Breast epithelium (tissue), 4 donors: ENCODE measurements around the gene DUSP22. TPM values are rescaled to one million over a fixed set of nuclear protein-coding genes. Genes with fewer than 3 reads are reported as not detected.

Source experiments
- DNase-seq, 2 donors: peaks; one replicate each; pipeline ENCODE4 v3.0.0-alpha.2; 2019; ENCODE audit warnings: low spot score in 2 of 2
- H3K27ac ChIP-seq, 2 donors: fragments of 200-600 bp; sonication (generic) in 1 of 2; one replicate each; pipeline ENCODE4 v1.5.1; 2016 to 2019; ENCODE audit warnings: mild to moderate bottlenecking in 1 of 2
- H3K27me3 ChIP-seq, 2 donors: fragments of 200-600 bp; sonication (generic) in 1 of 2; one replicate each; pipeline versions ENCODE4 v1.5.1 to v1.6.0; 2017 to 2019; ENCODE audit warnings: control low read depth in 1 of 2, mild to moderate bottlenecking in 1 of 2
- H3K36me3 ChIP-seq: fragments of 200-600 bp; one replicate; pipeline ENCODE4 v1.5.1; 2019
- H3K4me1 ChIP-seq, 2 donors: fragments of 200-600 bp; sonication (generic); one replicate each; pipeline ENCODE4 v1.5.1; 2016 to 2019; ENCODE audit warnings: control low read depth in 1 of 2
- H3K4me3 ChIP-seq, 3 donors: fragments of 200-600 bp; sonication (generic); 1 replicate in 2 of 3; 2 replicates in 1 of 3; pipeline ENCODE4 v1.5.1; 2016 to 2019; ENCODE audit warnings: mild to moderate bottlenecking in 3 of 3, moderate library complexity in 2 of 3
- H3K9me3 ChIP-seq, 2 donors: fragments of 200-600 bp; sonication (generic) in 1 of 2; one replicate each; pipeline ENCODE4 v1.5.1; 2016 to 2019; ENCODE audit warnings: control low read depth in 1 of 2
- POLR2A ChIP-seq: fragments of 450-650 bp; IDR thresholded peaks from one replicate; pipeline ENCODE4 v1.6.1; 2016; ENCODE audit warnings: antibody characterized with exemption, mild to moderate bottlenecking, moderate library complexity
- POLR2AphosphoS5 ChIP-seq, 3 donors: sonication (generic); formaldehyde crosslinking; IDR thresholded peaks; one replicate each; pipeline ENCODE4 v1.6.1; 2017; ENCODE audit warnings: antibody characterized with exemption in 3 of 3
- intact Hi-C: fragments of 100-400 bp; cut with DNase I; formaldehyde crosslinking; loops from one replicate; pipeline ENCODE4 v1.15.1; 2023; ENCODE audit warnings: low total_unique reads
- total RNA-seq, 3 donors: library from RNA; depleted of rRNA; stranded (reverse); fragments of >200 nt; gene quantifications; one replicate each; pipeline ENCODE4 v1.1.0, GENCODE V29; 2016
- TF ChIP-seq, protein P1 (sequence below), 3 donors: fragments of 450-650 bp; IDR thresholded peaks; one replicate each; pipeline ENCODE4 v1.5.1; 2016 to 2017; ENCODE audit warnings: antibody characterized with exemption in 3 of 3, mild to moderate bottlenecking in 3 of 3, moderate library complexity in 3 of 3

DUSP22 gene
- total RNA-seq, 3 donors from 2014 or later: 55.6 to 81.9 (median 59.0) TPM

- H3K36me3 ChIP-seq: no peaks in the 10 kb centered on the region
- H3K27ac ChIP-seq: no peak overlapping the region
- DNase-seq: no peak
- H3K27me3 ChIP-seq: no peaks in the 10 kb centered on the region
- TF ChIP-seq, protein P1, sequence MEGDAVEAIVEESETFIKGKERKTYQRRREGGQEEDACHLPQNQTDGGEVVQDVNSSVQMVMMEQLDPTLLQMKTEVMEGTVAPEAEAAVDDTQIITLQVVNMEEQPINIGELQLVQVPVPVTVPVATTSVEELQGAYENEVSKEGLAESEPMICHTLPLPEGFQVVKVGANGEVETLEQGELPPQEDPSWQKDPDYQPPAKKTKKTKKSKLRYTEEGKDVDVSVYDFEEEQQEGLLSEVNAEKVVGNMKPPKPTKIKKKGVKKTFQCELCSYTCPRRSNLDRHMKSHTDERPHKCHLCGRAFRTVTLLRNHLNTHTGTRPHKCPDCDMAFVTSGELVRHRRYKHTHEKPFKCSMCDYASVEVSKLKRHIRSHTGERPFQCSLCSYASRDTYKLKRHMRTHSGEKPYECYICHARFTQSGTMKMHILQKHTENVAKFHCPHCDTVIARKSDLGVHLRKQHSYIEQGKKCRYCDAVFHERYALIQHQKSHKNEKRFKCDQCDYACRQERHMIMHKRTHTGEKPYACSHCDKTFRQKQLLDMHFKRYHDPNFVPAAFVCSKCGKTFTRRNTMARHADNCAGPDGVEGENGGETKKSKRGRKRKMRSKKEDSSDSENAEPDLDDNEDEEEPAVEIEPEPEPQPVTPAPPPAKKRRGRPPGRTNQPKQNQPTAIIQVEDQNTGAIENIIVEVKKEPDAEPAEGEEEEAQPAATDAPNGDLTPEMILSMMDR (IDR thresholded peaks at IDR 0.05): no peak
- TF ChIP-seq POLR2A: no peak
- TF ChIP-seq POLR2AphosphoS5 (IDR thresholded peaks at IDR 0.05): no peak
- intact Hi-C loops: no loop called here
- no peak overlapping the region for H3K4me3 ChIP-seq
- H3K9me3 ChIP-seq: no peaks in the 10 kb centered on the region
- H3K4me1 ChIP-seq: no peaks in the 10 kb centered on the region
These were observed 2.6 kb downstream of the DUSP22 start for GRCh38 chr6:294656-295565.

GRCh38 chr6:296151-297122 is 4.2 kb downstream of the DUSP22 start:
- H3K27ac ChIP-seq: peak overlapping the region; percentile 38 to 49
- no peaks in the 10 kb centered on the region for H3K9me3 ChIP-seq
- H3K4me3 ChIP-seq: no peak overlapping the region
- no peaks in the 10 kb centered on the region for H3K36me3 ChIP-seq
- H3K27me3 ChIP-seq: no peaks in the 10 kb centered on the region
- no peaks in the 10 kb centered on the region for H3K4me1 ChIP-seq
- TF ChIP-seq POLR2AphosphoS5 (IDR thresholded peaks at IDR 0.05) (no peak), POLR2A (no peak)
- TF ChIP-seq, protein P1 (IDR thresholded peaks at IDR 0.05): no peak
- intact Hi-C loops: no loop called here
- DNase-seq: no peak

DNA sequence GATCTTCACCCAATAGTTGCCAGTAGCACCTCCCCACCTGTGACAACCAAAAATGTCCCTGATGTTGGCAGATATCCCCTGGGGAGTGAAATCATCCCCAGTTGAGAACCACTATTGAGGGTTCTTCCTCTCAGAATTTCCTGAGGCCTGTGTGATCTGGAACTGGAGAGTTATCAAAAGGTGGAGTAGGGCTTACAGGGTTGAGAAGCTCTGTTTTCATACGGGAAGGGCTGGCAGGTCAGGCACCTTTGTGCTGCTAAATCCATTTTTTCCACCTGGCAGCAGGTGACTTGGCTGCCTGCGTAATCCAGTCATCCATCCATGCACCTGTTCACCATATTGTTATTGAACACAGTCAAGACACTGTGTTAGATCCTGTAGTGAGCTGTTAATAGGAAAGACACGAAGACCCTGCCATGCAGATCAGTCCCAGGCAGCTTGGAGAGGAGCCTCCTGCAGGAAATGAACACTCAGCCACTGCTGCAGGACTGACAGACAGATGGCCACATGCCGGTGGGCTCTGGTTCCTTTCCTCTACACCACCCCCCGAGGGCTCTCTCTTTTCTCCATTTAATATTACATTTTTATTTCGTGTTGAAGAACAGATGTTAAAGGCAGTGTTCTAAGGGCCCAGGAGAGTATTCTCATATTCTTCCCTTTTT is 5.4 kb downstream of the DUSP22 start:
- no peaks in the 10 kb centered on the region for H3K27me3 ChIP-seq
- H3K9me3 ChIP-seq: no peaks in the 10 kb centered on the region
- peak overlapping the region in 1 of 2 donors; percentile 49 for H3K27ac ChIP-seq
- TF ChIP-seq, protein P1 (IDR thresholded peaks at IDR 0.05): no peak
- TF ChIP-seq POLR2AphosphoS5 (IDR thresholded peaks at IDR 0.05): no peak
- TF ChIP-seq POLR2A: no peak
- no peak for DNase-seq
- no peak overlapping the region for H3K4me3 ChIP-seq
- intact Hi-C loops: no loop called here
- no peaks in the 10 kb centered on the region for H3K4me1 ChIP-seq
- no peaks in the 10 kb centered on the region for H3K36me3 ChIP-seq

DNA sequence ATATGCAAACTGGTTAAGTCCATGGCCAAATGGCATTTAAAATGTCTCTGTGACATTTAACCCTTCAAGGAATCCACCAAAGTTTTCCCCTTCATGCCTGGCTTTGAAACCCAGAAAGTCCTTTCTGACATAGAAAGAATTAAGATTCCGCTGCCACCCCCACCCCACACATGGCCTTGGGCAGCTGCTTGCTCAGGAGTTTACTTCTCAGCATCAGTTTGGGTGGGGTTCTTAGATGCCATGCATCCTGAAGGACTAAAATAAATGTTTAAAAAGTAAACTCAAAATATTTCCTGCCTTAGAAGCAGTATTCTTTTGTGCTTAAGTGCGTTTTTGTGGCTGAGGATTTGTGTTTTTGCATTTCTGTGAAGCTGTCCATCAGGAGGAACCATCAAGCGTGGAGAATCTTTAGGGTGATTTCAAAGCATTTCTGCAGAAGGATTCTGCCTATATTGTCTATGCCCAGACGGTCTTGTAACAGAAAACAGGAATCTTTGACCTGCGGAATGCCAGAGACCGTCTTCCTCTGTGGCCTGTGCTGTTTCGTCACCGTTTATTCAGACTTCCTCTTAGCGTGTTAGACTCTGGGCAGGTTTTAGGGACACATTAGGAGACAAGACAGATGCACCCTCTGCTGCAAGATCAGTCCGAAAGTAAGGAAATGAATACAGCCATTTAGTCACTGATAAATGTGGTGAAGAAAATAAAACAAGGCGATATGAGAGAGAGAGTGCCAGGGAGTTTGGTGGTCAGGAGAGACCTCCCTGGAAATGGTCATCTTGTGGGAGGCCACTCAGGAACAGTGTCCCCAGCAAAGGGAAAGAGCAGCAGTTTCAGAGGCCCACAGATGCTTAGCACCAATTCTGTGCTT is 6.2 kb downstream of the DUSP22 start:
- Histone ChIP-seq H3K4me3 (no peak overlapping the region), H3K9me3 (no peaks in the 10 kb centered on the region), H3K36me3 (no peaks in the 10 kb centered on the region), H3K4me1 (no peaks in the 10 kb centered on the region), H3K27ac (no peak overlapping the region), H3K27me3 (no peaks in the 10 kb centered on the region)
- intact Hi-C loops: no loop called here
- TF ChIP-seq, protein P1 (IDR thresholded peaks at IDR 0.05): no peak
- TF ChIP-seq POLR2AphosphoS5 (IDR thresholded peaks at IDR 0.05) (no peak), POLR2A (no peak)
- DNase-seq: no peak
